B cell (primary cell): ENCODE measurements around the gene TSPAN1. TPM values are rescaled to one million over a fixed set of nuclear protein-coding genes. Genes with fewer than 3 reads are reported as not detected.

Experiments used
- ATAC-seq: fragments of 200-7000 bp; cut with Tn5 transposase; one replicate; pipeline ENCODE4 v1.10.0; 2021; ENCODE audit warnings: low read depth, mild to moderate bottlenecking, moderate number of reproducible peaks, moderate library complexity
- CTCF ChIA-PET: fragments of 350-600 bp; sonication (Branson Sonifier 250); formaldehyde crosslinking; loops from one replicate; lab custom pipeline; 2021; ENCODE audit warnings: antibody characterized with exemption, inconsistent platforms; lab: Charles Lee
- POLR2A ChIA-PET: fragments of 350-600 bp; sonication (Branson Sonifier 250); formaldehyde crosslinking; loops from one replicate; lab custom pipeline; 2021; ENCODE audit warnings: antibody characterized with exemption; lab: Charles Lee
- DNase-seq: peaks from one replicate; pipeline ENCODE4 v3.0.0; 2013
- H2AFZ ChIP-seq: 2 replicates; pipeline ENCODE4 v1.6.1; 2012; ENCODE audit warnings: mild to moderate bottlenecking, low read depth, low read length; ENCODE audit not compliant: insufficient read depth, poor library complexity, severe bottlenecking
- H3K27ac ChIP-seq, 2 donors: 1 replicate in 1 of 2; 2 replicates in 1 of 2; pipeline ENCODE4 v1.5.1; 2012 to 2013; ENCODE audit warnings: low read length in 2 of 2, mild to moderate bottlenecking in 2 of 2, moderate library complexity in 1 of 2
- H3K27me3 ChIP-seq, 4 experiments: fragments of 200-600 bp in 1 of 4; sonication (generic) in 1 of 4; replicated peaks in 1 of 4; 1 replicate in 2 of 4; 2 replicates in 2 of 4; pipeline versions ENCODE4 v1.6.1 to v1.7.0; 2013 to 2016; ENCODE audit warnings: low read length in 3 of 4, mild to moderate bottlenecking in 2 of 4, mixed read lengths in 1 of 4, moderate library complexity in 1 of 4; ENCODE audit not compliant: insufficient read depth in 4 of 4, control insufficient read depth in 3 of 4; ENCODE audit errors: control extremely low read depth in 1 of 4
- H3K36me3 ChIP-seq, 2 experiments: replicated peaks in 1 of 2; 1 replicate in 1 of 2; 2 replicates in 1 of 2; pipeline versions ENCODE4 v1.6.1 to v1.7.1; 2013; ENCODE audit warnings: low read length in 1 of 2; ENCODE audit not compliant: insufficient read depth in 2 of 2, control insufficient read depth in 1 of 2; ENCODE audit errors: control extremely low read depth in 1 of 2, extremely low read depth in 1 of 2
- H3K4me1 ChIP-seq, 2 donors: fragments of 200-600 bp in 1 of 2; sonication (generic) in 1 of 2; 1 replicate in 1 of 2; 2 replicates in 1 of 2; pipeline versions ENCODE4 v1.5.1 to v1.6.1; 2013 to 2017; ENCODE audit warnings: low read length in 2 of 2; ENCODE audit not compliant: control insufficient read depth in 2 of 2, insufficient read depth in 2 of 2
- H3K4me2 ChIP-seq: replicated peaks from 2 replicates; pipeline ENCODE3; 2012; ENCODE audit warnings: mild to moderate bottlenecking, low read depth, low read length; ENCODE audit not compliant: poor library complexity, severe bottlenecking
- H3K4me3 ChIP-seq, 5 experiments: fragments of 200-600 bp in 1 of 5; sonication (generic) in 1 of 5; 1 replicate in 3 of 5; 2 replicates in 2 of 5; pipeline versions ENCODE4 v1.5.1 to v1.7.0; 2011 to 2016; ENCODE audit warnings: low read length in 4 of 5, mild to moderate bottlenecking in 4 of 5, low read depth in 2 of 5, control low read depth in 1 of 5, moderate library complexity in 1 of 5; ENCODE audit not compliant: insufficient read depth in 1 of 5; ENCODE audit errors: control extremely low read depth in 1 of 5, extremely low read depth in 1 of 5
- H3K79me2 ChIP-seq: fragments of 200-600 bp; sonication (generic); one replicate; pipeline ENCODE4 v1.6.0; 2016; ENCODE audit warnings: low read length; ENCODE audit not compliant: control insufficient read depth, insufficient read depth
- H3K9ac ChIP-seq: fragments of 200-600 bp; sonication (generic); 2 replicates; pipeline ENCODE4 v1.6.1; 2017; ENCODE audit warnings: mild to moderate bottlenecking, low read length, moderate library complexity
- H3K9me3 ChIP-seq, 3 donors: one replicate each; pipeline versions ENCODE4 v1.6.1 to v1.7.1; 2013; ENCODE audit warnings: low read length in 2 of 3; ENCODE audit not compliant: control insufficient read depth in 2 of 3, insufficient read depth in 1 of 3; ENCODE audit errors: control extremely low read depth in 1 of 3
- H4K20me1 ChIP-seq: 2 replicates; pipeline ENCODE4 v1.6.0; 2012; ENCODE audit warnings: mild to moderate bottlenecking, low read length; ENCODE audit not compliant: insufficient read depth, control insufficient read depth, poor library complexity, severe bottlenecking
- H3K27ac Mint-ChIP-seq: one replicate; pipeline ENCODE4 v1.8.0; 2021; ENCODE audit warnings: mixed read lengths
- H3K27me3 Mint-ChIP-seq: one replicate; pipeline ENCODE4 v1.8.0; 2021; ENCODE audit warnings: mixed read lengths
- H3K4me1 Mint-ChIP-seq: one replicate; pipeline ENCODE4 v1.8.0; 2021; ENCODE audit warnings: mixed read lengths
- H3K4me3 Mint-ChIP-seq: one replicate; pipeline ENCODE4 v1.8.0; 2021; ENCODE audit warnings: mixed read lengths
- H3K9me3 Mint-ChIP-seq: one replicate; pipeline ENCODE4 v1.8.0; 2022; ENCODE audit warnings: mixed read lengths; ENCODE audit not compliant: insufficient read depth
- EZH2 ChIP-seq: IDR thresholded peaks from 2 replicates; pipeline ENCODE4 v1.6.1; 2012; ENCODE audit warnings: borderline replicate concordance, low read depth, mild to moderate bottlenecking, moderate library complexity, low read length; ENCODE audit not compliant: insufficient read depth, poor library complexity, severe bottlenecking
- WGBS: methylation state at CpG from one replicate; pipeline ENCODE4 v1.1.5; 2013; ENCODE audit warnings: missing lambda C conversion rate; ENCODE audit not compliant: insufficient coverage; 5-methylcytosine and 5-hydroxymethylcytosine counted together
- intact Hi-C: fragments of 100-400 bp; cut with micrococcal nuclease; formaldehyde crosslinking; loops from one replicate; pipeline ENCODE4 v1.10.0; 2022
- polyA plus RNA-seq: library from polyadenylated mRNA; depleted of rRNA; stranded (reverse); fragments of >200 nt; gene quantifications from 2 replicates; pipeline ENCODE4 v1.2.3, GENCODE V29; 2012
- total RNA-seq, 2 donors: library from RNA; stranded (reverse); fragments of 120-200 nt in 1 of 2; gene quantifications; 1 replicate in 1 of 2; 2 replicates in 1 of 2; pipeline versions ENCODE4 v1.2.3 to v1.2.4, GENCODE V29; 2013 to 2022
- TF ChIP-seq, protein P1 (sequence below): fragments of 200-600 bp; IDR thresholded peaks from one replicate; pipeline ENCODE4 v1.8.0; 2022; ENCODE audit warnings: antibody characterized with exemption, mild to moderate bottlenecking

Gene TSPAN1
- total and polyA plus RNA-seq, 2 donors (not counting 1 experiment from before 2014, with no cell fraction given), result not detected

DNA sequence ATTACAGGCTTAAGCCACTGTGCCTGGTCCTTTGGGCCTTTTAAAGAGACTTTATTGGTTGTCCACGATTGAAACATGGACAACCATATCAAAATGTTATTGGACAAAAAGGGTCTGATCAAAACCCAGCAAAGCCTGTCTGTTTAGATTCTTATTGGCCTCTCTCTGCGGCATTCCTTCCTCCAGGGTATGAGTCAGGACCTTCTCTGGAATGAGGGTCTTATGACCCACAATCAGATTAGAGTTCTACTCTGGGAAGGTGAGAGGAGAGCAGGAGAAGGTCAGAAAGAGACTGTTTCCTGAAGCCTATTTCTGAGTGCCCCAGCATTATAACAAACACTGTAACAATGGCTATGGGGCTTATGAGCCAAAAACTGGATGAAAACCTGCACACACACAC, 36.2 kb downstream of the TSPAN1 start:
- no peaks in the 10 kb centered on the region for H3K27me3 ChIP-seq
- no peak overlapping the region for H3K27ac ChIP-seq
- no peak for TF ChIP-seq EZH2
- TF ChIP-seq, protein P1, sequence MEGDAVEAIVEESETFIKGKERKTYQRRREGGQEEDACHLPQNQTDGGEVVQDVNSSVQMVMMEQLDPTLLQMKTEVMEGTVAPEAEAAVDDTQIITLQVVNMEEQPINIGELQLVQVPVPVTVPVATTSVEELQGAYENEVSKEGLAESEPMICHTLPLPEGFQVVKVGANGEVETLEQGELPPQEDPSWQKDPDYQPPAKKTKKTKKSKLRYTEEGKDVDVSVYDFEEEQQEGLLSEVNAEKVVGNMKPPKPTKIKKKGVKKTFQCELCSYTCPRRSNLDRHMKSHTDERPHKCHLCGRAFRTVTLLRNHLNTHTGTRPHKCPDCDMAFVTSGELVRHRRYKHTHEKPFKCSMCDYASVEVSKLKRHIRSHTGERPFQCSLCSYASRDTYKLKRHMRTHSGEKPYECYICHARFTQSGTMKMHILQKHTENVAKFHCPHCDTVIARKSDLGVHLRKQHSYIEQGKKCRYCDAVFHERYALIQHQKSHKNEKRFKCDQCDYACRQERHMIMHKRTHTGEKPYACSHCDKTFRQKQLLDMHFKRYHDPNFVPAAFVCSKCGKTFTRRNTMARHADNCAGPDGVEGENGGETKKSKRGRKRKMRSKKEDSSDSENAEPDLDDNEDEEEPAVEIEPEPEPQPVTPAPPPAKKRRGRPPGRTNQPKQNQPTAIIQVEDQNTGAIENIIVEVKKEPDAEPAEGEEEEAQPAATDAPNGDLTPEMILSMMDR, result no peak
- ChIA-PET POLR2A (no interaction called here), CTCF (no interaction called here)
- intact Hi-C loops, result no loop called here
- no peak overlapping the region for H2AFZ ChIP-seq
- no peaks in the 10 kb centered on the region for H3K9me3 Mint-ChIP-seq
- H3K36me3 ChIP-seq, result no peaks in the 10 kb centered on the region
- no peaks in the 10 kb centered on the region for H3K79me2 ChIP-seq
- no peak overlapping the region for H3K27ac Mint-ChIP-seq
- no peak for ATAC-seq
- 100% methylated on average over 1 of the region's 2 CpGs for WGBS
- no peaks in the 10 kb centered on the region for H4K20me1 ChIP-seq
- H3K4me1 ChIP-seq, result no peaks in the 10 kb centered on the region
- H3K9ac ChIP-seq, result no peak overlapping the region
- no peak overlapping the region for H3K4me3 ChIP-seq
- H3K4me3 Mint-ChIP-seq, result no peak overlapping the region
- H3K4me1 Mint-ChIP-seq, result no peaks in the 10 kb centered on the region
- DNase-seq, result no peak
- peaks cover 3% of the 10 kb centered on the region for H3K27me3 Mint-ChIP-seq
- no peaks in the 10 kb centered on the region for H3K9me3 ChIP-seq
- H3K4me2 ChIP-seq, result no peak overlapping the region

DNA sequence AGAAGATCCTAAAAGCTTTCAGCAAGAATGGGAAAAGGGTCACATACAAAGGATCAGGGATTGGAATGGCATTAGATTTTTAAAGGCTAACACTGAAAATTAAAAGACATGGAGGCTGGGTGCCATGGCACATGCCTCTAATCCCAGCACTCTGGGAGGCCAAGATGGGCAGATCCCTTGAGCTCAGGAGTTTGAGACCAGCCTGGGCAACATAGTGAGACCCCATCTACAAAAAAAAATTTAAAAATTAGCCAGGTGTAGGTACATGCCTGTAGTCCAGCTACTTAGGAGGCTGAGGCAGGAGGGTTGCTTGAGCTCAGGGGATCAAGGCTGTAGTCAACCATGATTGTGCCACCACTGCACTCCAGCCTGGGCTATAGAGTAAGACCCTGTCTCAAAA, 40.6 kb downstream of the TSPAN1 start:
- Mint-ChIP-seq H3K27ac (no peak overlapping the region), H3K4me3 (no peak overlapping the region), H3K4me1 (no peaks in the 10 kb centered on the region), H3K9me3 (no peaks in the 10 kb centered on the region), H3K27me3 (peaks cover 8% of the 10 kb centered on the region)
- H3K9me3 ChIP-seq, result no peaks in the 10 kb centered on the region
- no peak for DNase-seq
- no peaks in the 10 kb centered on the region for H3K27me3 ChIP-seq
- H2AFZ ChIP-seq, result no peak overlapping the region
- no peaks in the 10 kb centered on the region for H3K79me2 ChIP-seq
- H3K4me1 ChIP-seq, result no peaks in the 10 kb centered on the region
- H3K4me2 ChIP-seq, result no peak overlapping the region
- ChIA-PET POLR2A (no interaction called here), CTCF (interaction anchor here (1.0 kb wide), 1 partner anchor 8 kb away, joined by 4 read pairs; no protein-coding TSS in a partner anchor)
- H3K27ac ChIP-seq, result no peak overlapping the region
- intact Hi-C loops, result no loop called here
- H4K20me1 ChIP-seq, result no peaks in the 10 kb centered on the region
- H3K36me3 ChIP-seq, result no peaks in the 10 kb centered on the region
- no peak overlapping the region for H3K9ac ChIP-seq
- ATAC-seq, result no peak
- TF ChIP-seq, protein P1, result no peak
- no peak for TF ChIP-seq EZH2
- H3K4me3 ChIP-seq, result no peak overlapping the region
